Measurements from ENCODE around the gene HLA-A.

Gene HLA-A

GRCh38 chr6:29953001-29953441 lies 10.7 kb downstream of the HLA-A start:
- Histone ChIP-seq H3K9ac (ENCODE audit: low read length) (no peak overlapping the region), H3K79me2 (ENCODE audit: low read length) (no peaks in the 10 kb centered on the region), H3K4me3 (ENCODE audit: low read length) (no peak overlapping the region), H3K9me2 (replicated peaks; ENCODE audit: insufficient read depth, low read length) (no peaks in the 10 kb centered on the region), H3K27me3 (replicated peaks; ENCODE audit: insufficient read depth, low read length) (no peaks in the 10 kb centered on the region), H4K20me1 (ENCODE audit: insufficient read depth, low read length) (no peaks in the 10 kb centered on the region), H3K9me3 (replicated peaks; ENCODE audit: insufficient read depth, low read length) (no peaks in the 10 kb centered on the region), H3K36me3 (replicated peaks; ENCODE audit: insufficient read depth, low read length) (no peaks in the 10 kb centered on the region), H2AFZ (ENCODE audit: low read length) (no peak overlapping the region), H3K4me2 (ENCODE audit: low read depth, low read length) (no peak overlapping the region), H3K4me1 (ENCODE audit: low read length) (no peaks in the 10 kb centered on the region), H3K27ac (ENCODE audit: low read length) (no peak overlapping the region), H3F3A (ENCODE audit: insufficient read depth, low read length) (no peaks in the 10 kb centered on the region)
- no peak for DNase-seq
- TF ChIP-seq CTCF (IDR thresholded peaks at IDR 0.05; ENCODE audit: low read length) (no peak), EZH2phosphoT487 (IDR thresholded peaks at IDR 0.05; ENCODE audit: low read length) (no peak), EZH2 (optimal IDR thresholded peaks at IDR 0.05; ENCODE audit: low read depth, low read length) (no peak)

GRCh38 chr6:29953686-29954085 lies 11.4 kb downstream of the HLA-A start:
- DNase-seq: no peak
- no peak overlapping the region for H3K27ac ChIP-seq (ENCODE audit: low read length)
- no peaks in the 10 kb centered on the region for H3F3A ChIP-seq (ENCODE audit: insufficient read depth, low read length)
- no peak overlapping the region for H3K9ac ChIP-seq (ENCODE audit: low read length)
- no peaks in the 10 kb centered on the region for H3K9me3 ChIP-seq (replicated peaks; ENCODE audit: insufficient read depth, low read length)
- no peaks in the 10 kb centered on the region for H3K9me2 ChIP-seq (replicated peaks; ENCODE audit: insufficient read depth, low read length)
- H3K79me2 ChIP-seq (ENCODE audit: low read length): no peaks in the 10 kb centered on the region
- no peaks in the 10 kb centered on the region for H3K4me1 ChIP-seq (ENCODE audit: low read length)
- no peak overlapping the region for H3K4me2 ChIP-seq (ENCODE audit: low read depth, low read length)
- H3K27me3 ChIP-seq (replicated peaks; ENCODE audit: insufficient read depth, low read length): no peaks in the 10 kb centered on the region
- no peaks in the 10 kb centered on the region for H3K36me3 ChIP-seq (replicated peaks; ENCODE audit: insufficient read depth, low read length)
- no peak overlapping the region for H3K4me3 ChIP-seq (ENCODE audit: low read length)
- H2AFZ ChIP-seq (ENCODE audit: low read length): no peak overlapping the region
- TF ChIP-seq CTCF (IDR thresholded peaks at IDR 0.05; ENCODE audit: low read length): no peak
- no peak for TF ChIP-seq EZH2 (optimal IDR thresholded peaks at IDR 0.05; ENCODE audit: low read depth, low read length)
- no peak for TF ChIP-seq EZH2phosphoT487 (IDR thresholded peaks at IDR 0.05; ENCODE audit: low read length)
- H4K20me1 ChIP-seq (ENCODE audit: insufficient read depth, low read length): no peaks in the 10 kb centered on the region

DNA sequence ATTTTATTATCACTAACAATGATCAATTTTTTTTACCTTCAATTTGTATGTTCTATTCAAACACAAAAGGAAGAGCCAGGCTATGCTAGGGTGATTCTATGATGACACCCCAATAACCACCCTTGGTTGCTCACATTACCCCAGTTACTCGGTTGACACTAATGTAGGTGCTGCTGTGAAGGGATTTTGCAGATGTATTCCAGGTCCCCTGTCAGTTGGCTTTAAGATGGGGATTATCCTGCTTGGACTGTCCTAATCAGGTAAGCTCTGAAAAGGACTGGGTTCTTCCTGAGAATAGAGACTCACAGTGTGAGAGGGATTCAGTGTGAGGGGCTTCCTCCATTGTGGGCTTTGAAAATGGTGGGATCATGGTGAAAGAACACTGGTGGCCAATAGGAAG lies 11.9 kb downstream of the HLA-A start:
- H3K79me2 ChIP-seq (ENCODE audit: low read length): no peaks in the 10 kb centered on the region
- H2AFZ ChIP-seq (ENCODE audit: low read length): no peak overlapping the region
- H3K36me3 ChIP-seq (replicated peaks; ENCODE audit: insufficient read depth, low read length): no peaks in the 10 kb centered on the region
- no peaks in the 10 kb centered on the region for H4K20me1 ChIP-seq (ENCODE audit: insufficient read depth, low read length)
- no peak overlapping the region for H3K4me2 ChIP-seq (ENCODE audit: low read depth, low read length)
- H3K9me3 ChIP-seq (replicated peaks; ENCODE audit: insufficient read depth, low read length): no peaks in the 10 kb centered on the region
- no peaks in the 10 kb centered on the region for H3K9me2 ChIP-seq (replicated peaks; ENCODE audit: insufficient read depth, low read length)
- no peaks in the 10 kb centered on the region for H3K27me3 ChIP-seq (replicated peaks; ENCODE audit: insufficient read depth, low read length)
- H3K4me3 ChIP-seq (ENCODE audit: low read length): no peak overlapping the region
- no peak for DNase-seq
- no peaks in the 10 kb centered on the region for H3F3A ChIP-seq (ENCODE audit: insufficient read depth, low read length)
- H3K4me1 ChIP-seq (ENCODE audit: low read length): no peaks in the 10 kb centered on the region
- no peak overlapping the region for H3K27ac ChIP-seq (ENCODE audit: low read length)
- H3K9ac ChIP-seq (ENCODE audit: low read length): no peak overlapping the region
- TF ChIP-seq EZH2 (optimal IDR thresholded peaks at IDR 0.05; ENCODE audit: low read depth, low read length) (no peak), EZH2phosphoT487 (IDR thresholded peaks at IDR 0.05; ENCODE audit: low read length) (no peak), CTCF (IDR thresholded peaks at IDR 0.05; ENCODE audit: low read length) (no peak)

Data from MM.1S (cell line).